Measurements from ENCODE around the gene NPHP1. TPM values are rescaled to one million over a fixed set of nuclear protein-coding genes. Genes with fewer than 3 reads are reported as not detected.

Gene NPHP1
- total and polyA plus RNA-seq, 2 donors (not counting 3 experiments of a cell fraction or from before 2014, with no cell fraction given): 2.3 to 5.9 TPM

GRCh38 chr2:110146945-110147332 lies 57.9 kb downstream of the NPHP1 start:
- ChIA-PET POLR2A (no interaction called here), CTCF (no interaction called here)
- no peak for TF ChIP-seq EZH2 (IDR thresholded peaks at IDR 0.05; ENCODE audit: borderline replicate concordance, low read depth, low read length, severe bottlenecking)
- TF ChIP-seq GATA2 (IDR thresholded peaks at IDR 0.05; ENCODE audit: insufficient read depth, insufficient read length, low read depth, low read length): no peak
- TF ChIP-seq FOS (IDR thresholded peaks at IDR 0.05; ENCODE audit: borderline replicate concordance, insufficient read depth, low read length): no peak
- TF ChIP-seq, protein P1, sequence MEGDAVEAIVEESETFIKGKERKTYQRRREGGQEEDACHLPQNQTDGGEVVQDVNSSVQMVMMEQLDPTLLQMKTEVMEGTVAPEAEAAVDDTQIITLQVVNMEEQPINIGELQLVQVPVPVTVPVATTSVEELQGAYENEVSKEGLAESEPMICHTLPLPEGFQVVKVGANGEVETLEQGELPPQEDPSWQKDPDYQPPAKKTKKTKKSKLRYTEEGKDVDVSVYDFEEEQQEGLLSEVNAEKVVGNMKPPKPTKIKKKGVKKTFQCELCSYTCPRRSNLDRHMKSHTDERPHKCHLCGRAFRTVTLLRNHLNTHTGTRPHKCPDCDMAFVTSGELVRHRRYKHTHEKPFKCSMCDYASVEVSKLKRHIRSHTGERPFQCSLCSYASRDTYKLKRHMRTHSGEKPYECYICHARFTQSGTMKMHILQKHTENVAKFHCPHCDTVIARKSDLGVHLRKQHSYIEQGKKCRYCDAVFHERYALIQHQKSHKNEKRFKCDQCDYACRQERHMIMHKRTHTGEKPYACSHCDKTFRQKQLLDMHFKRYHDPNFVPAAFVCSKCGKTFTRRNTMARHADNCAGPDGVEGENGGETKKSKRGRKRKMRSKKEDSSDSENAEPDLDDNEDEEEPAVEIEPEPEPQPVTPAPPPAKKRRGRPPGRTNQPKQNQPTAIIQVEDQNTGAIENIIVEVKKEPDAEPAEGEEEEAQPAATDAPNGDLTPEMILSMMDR (IDR thresholded peaks at IDR 0.05; ENCODE audit: extremely low read depth in 1 of 2, insufficient read depth in 1 of 2, low read depth in 1 of 2, low read length in 2 of 2): no peak
- TF ChIP-seq MYC (IDR thresholded peaks at IDR 0.05; ENCODE audit: low read depth, low read length): no peak
- no peak for TF ChIP-seq MAX (IDR thresholded peaks at IDR 0.05; ENCODE audit: insufficient read depth, insufficient read length)
- no peak overlapping the region for H3K9ac ChIP-seq (replicated peaks; ENCODE audit: extremely low read depth, insufficient read depth, low read length)
- H3K4me3 ChIP-seq (replicated peaks in 1 of 3; ENCODE audit: insufficient read depth in 1 of 3, low read depth in 1 of 3, low read length in 3 of 3): no peak overlapping the region
- H3K4me2 ChIP-seq (ENCODE audit: insufficient read depth, low read length): no peak overlapping the region
- H3K27ac ChIP-seq (ENCODE audit: insufficient read depth, low read depth, low read length): no peak overlapping the region
- H2AFZ ChIP-seq (ENCODE audit: low read depth, low read length): no peak overlapping the region
- H3K9me3 ChIP-seq (replicated peaks; ENCODE audit: control insufficient read depth, insufficient read depth, low read length): no peaks in the 10 kb centered on the region
- no peaks in the 10 kb centered on the region for H3K9me1 ChIP-seq (replicated peaks; ENCODE audit: control insufficient read depth, extremely low read depth, insufficient read depth, low read length)
- H3K79me2 ChIP-seq (ENCODE audit: control insufficient read depth, insufficient read depth, low read length): no peaks in the 10 kb centered on the region
- FAIRE-seq (no peak), DNase-seq (ENCODE audit: low read depth, low spot score) (no peak)
- intact Hi-C loops (cut with micrococcal nuclease): no loop called here
- no TSS peak for BruUV-seq (replicated peaks)
- dilution Hi-C loops (cut with MboI; ENCODE audit: extremely low pct_ligation_motif_present, low sequenced_read_pairs): no loop called here
- H3K36me3 ChIP-seq (ENCODE audit: control insufficient read depth in 2 of 2, extremely low read depth in 1 of 2, insufficient read depth in 2 of 2, low read length in 2 of 2): no peaks in the 10 kb centered on the region
- peaks cover 25% of the 10 kb centered on the region for H3K4me1 ChIP-seq (ENCODE audit: control insufficient read depth, extremely low read depth, insufficient read depth, low read length)
- H3K27me3 ChIP-seq (ENCODE audit: control insufficient read depth in 2 of 2, insufficient read depth in 2 of 2, low read length in 2 of 2): no peaks in the 10 kb centered on the region
- no peaks in the 10 kb centered on the region for H4K20me1 ChIP-seq (replicated peaks; ENCODE audit: control insufficient read depth, extremely low read depth, insufficient read depth, low read length)
